Measurements from ENCODE around the gene DPEP3. TPM values are rescaled to one million over a fixed set of nuclear protein-coding genes. Genes with fewer than 3 reads are reported as not detected.

The DPEP3 gene
- total RNA-seq, 6 experiments from 2014 or later = 0.10 TPM; not detected in 5

DNA sequence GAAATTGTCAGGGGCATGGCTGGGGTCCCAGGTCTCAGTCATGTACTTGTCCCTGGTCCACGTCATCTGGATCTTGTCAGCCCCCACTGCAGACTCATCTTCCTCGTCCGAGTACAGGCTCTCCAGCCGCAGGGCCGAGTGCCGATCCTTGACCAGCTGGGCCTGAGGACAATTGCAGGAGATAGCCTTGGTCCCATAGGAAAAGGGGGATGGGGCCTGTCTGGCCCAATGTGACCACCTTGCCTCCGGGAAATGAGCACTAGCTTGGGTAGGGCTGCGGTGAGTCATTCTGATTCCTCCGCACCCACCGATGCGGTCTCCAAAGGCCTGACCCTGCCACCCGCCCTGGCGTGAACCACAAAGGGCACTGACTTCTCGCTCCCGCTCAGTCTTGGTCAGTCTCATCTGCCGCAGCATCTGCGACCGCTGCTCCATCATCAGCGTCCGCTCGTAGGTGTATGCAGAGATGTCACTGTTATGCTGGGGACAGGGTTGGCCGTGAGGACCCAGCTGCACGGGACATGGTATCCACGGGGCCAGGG, 34.8 kb downstream of the DPEP3 start:
- Histone ChIP-seq H3K9me3 (no peaks in the 10 kb centered on the region), H3K4me1 (peaks cover 0 to 28% (median 14%) of the 10 kb centered on the region in 4 donors), H3K27me3 (no peaks in the 10 kb centered on the region), H3K27ac (no peak overlapping the region), H3K36me3 (peaks cover 0 to 35% (median 11%) of the 10 kb centered on the region in 4 donors), H3K4me3 (no peak overlapping the region)
- DNase-seq = peak in 1 of 3 donors; percentile 21
- no CpG with 5 or more reads among the region's 24 CpGs for WGBS (ENCODE audit: insufficient coverage, low coverage, low lambda C conversion rate, missing lambda C conversion rate)
- no peak for ATAC-seq
- TF ChIP-seq CTCF (IDR thresholded peaks at IDR 0.05) (no peak), POLR2A (IDR thresholded peaks at IDR 0.05) (no peak)
- intact Hi-C loops (cut with DNase I) = no loop called here

GRCh38 chr16:67944690-67945391, 35.5 kb downstream of the DPEP3 start:
- Histone ChIP-seq H3K4me3 (no peak overlapping the region), H3K9me3 (no peaks in the 10 kb centered on the region), H3K4me1 (peaks cover 0 to 34% (median 14%) of the 10 kb centered on the region in 4 donors), H3K27ac (peak overlapping the region in 2 of 3 donors; percentile 79 to 83), H3K36me3 (peaks cover 0 to 29% (median 8%) of the 10 kb centered on the region in 4 donors), H3K27me3 (no peaks in the 10 kb centered on the region)
- intact Hi-C loops (cut with DNase I) = no loop called here
- no CpG with 5 or more reads among the region's 24 CpGs for WGBS (ENCODE audit: insufficient coverage, low coverage, low lambda C conversion rate, missing lambda C conversion rate)
- peak in 1 of 3 donors; percentile 25 for DNase-seq
- TF ChIP-seq CTCF (IDR thresholded peaks at IDR 0.05) = no peak
- TF ChIP-seq POLR2A (IDR thresholded peaks at IDR 0.05) = no peak
- no peak for ATAC-seq

DNA sequence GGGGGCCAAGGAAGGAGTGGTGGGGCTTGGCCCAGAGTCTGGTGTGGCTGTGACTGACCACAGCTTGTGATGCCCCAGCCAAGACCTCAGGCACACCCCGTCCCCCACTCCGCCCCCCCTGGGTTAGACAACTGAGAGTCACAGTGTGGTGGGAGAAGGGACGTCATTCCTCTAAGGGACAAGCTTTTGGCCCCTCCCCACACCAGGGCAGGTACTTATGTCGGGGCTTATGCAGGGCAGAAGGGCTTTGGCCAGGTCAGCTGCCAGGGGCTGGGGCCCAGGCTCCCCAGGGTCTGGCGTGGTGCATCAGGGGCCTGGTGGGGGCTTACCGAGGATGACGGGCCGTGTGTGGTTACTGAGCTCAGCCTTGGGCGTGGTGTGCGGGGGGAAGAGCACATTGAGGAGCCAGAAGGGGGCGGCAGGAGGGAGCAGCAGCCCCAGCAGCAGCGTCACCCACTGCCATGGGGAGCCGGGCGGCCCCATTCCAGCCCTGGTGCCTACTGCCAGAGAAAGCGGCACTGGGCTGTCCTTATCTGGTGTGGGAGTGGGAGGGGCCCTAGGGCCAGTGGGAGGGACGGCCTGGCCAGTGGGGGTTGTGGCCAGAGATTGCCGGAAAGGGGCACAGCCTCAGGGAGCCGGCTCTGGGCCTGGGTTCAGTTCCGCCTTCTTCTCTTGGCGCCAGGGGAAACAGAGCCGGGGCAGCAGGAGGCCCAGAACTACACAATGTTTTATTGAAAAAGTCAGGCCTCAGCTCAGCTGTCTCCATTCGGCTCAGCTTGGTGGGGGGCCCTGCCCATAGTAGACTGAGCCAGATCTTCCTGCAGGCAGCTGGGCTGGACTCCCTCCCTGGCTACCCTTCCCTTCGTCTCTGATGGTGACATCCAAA, 36.4 kb downstream of the DPEP3 start, which contains the start of gene LCAT:
LCAT (minus strand) TSS at position 502 of the 886 bp plus-strand sequence; CDS start at position 483, 19 bp downstream.
- intact Hi-C loops (cut with DNase I) = no loop called here
- Histone ChIP-seq H3K9me3 (no peaks in the 10 kb centered on the region), H3K4me3 (peak within 1 kb of the TSS; percentile 38 to 64 (median 63)), H3K27ac (peak within 1 kb of the TSS; percentile 47 to 83 (median 79)), H3K36me3 (peaks cover 0 to 22% (median 8%) of the 10 kb centered on the region in 4 donors), H3K4me1 (peaks cover 0 to 38% (median 14%) of the 10 kb centered on the region in 4 donors), H3K27me3 (no peaks in the 10 kb centered on the region)
- WGBS (ENCODE audit: insufficient coverage, low coverage, low lambda C conversion rate, missing lambda C conversion rate) = 33% methylated on average over 3 of the region's 23 CpGs
- TF ChIP-seq CTCF (IDR thresholded peaks at IDR 0.05) (no peak), POLR2A (IDR thresholded peaks at IDR 0.05) (peak; percentile 95)
- DNase-seq = peak; percentile 88 to 95 (median 91)
- ATAC-seq = peak; percentile 77 to 84 (median 80)

DNA sequence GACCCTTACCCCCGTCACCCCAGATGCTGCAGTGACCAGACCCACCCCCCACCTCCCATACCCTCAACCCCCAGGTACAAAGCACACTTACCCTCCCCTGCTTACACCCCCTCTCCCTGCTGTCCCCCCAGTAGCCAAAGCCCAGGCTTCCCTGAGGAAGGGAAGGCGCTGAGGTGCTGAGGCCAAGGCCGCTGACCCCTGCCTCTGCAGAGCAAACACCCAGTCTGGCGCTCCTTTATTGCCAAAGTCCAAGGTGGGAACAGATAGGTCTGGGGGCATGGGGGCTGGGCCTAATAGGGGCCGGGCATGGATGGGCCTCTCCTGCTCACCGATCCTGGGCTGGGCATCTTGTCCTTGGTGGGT, 37.1 kb downstream of the DPEP3 start:
- H3K27me3 ChIP-seq = no peaks in the 10 kb centered on the region
- no peaks in the 10 kb centered on the region for H3K9me3 ChIP-seq
- H3K4me1 ChIP-seq = peaks cover 0 to 38% (median 14%) of the 10 kb centered on the region in 4 donors
- intact Hi-C loops (cut with DNase I) = no loop called here
- peak; percentile 63 to 89 (median 78) for DNase-seq
- peaks cover 0 to 21% (median 8%) of the 10 kb centered on the region in 4 donors for H3K36me3 ChIP-seq
- peak; percentile 45 to 73 (median 64) for ATAC-seq
- TF ChIP-seq POLR2A (IDR thresholded peaks at IDR 0.05) = no peak
- no peak for TF ChIP-seq CTCF (IDR thresholded peaks at IDR 0.05)
- WGBS (ENCODE audit: insufficient coverage, low coverage, low lambda C conversion rate, missing lambda C conversion rate) = 0% methylated on average over 1 of the region's 6 CpGs
- H3K27ac ChIP-seq = peak overlapping the region; percentile 47 to 83 (median 79)
- H3K4me3 ChIP-seq = peak overlapping the region; percentile 38 to 64 (median 63)
